ENCODE measurements around the gene DNAJC3.
"Not testable (repeated sequence)": the region's sequence is repeated elsewhere in the genome, so short reads cannot be mapped to it uniquely, and the experiment has no call there.

The DNAJC3 gene

GRCh38 chr13:95684418-95684817, 7.5 kb downstream of the DNAJC3 start:
- Histone ChIP-seq H4K20me1 (ENCODE audit: insufficient read depth, low read length, poor library complexity, severe bottlenecking) (peaks cover 59% of the 10 kb centered on the region), H2AFZ (ENCODE audit: low read length) (no peak overlapping the region), H3K4me2 (ENCODE audit: low read depth, low read length, poor library complexity, severe bottlenecking) (peak overlapping the region; percentile 18), H3K27me3 (ENCODE audit: insufficient read depth, low read length, poor library complexity, severe bottlenecking) (no peaks in the 10 kb centered on the region), H3K79me2 (ENCODE audit: insufficient read depth, low read length) (peaks cover 98% of the 10 kb centered on the region), H3F3A (ENCODE audit: low read depth) (no peaks in the 10 kb centered on the region), H3K4me1 (ENCODE audit: insufficient read depth, low read length, poor library complexity, severe bottlenecking) (peaks cover 38% of the 10 kb centered on the region), H3K36me3 (ENCODE audit: insufficient read depth, low read length) (no peaks in the 10 kb centered on the region), H3K9me3 (ENCODE audit: insufficient read depth, low read depth, low read length) (no peaks in the 10 kb centered on the region), H3K9me2 (replicated peaks; ENCODE audit: low read depth, low read length) (no peaks in the 10 kb centered on the region), H3K4me3 (ENCODE audit: low read length, poor library complexity, severe bottlenecking) (no peak overlapping the region), H3K9ac (ENCODE audit: low read depth, low read length, poor library complexity, severe bottlenecking) (no peak overlapping the region)
- TF ChIP-seq EZH2phosphoT487 (IDR thresholded peaks at IDR 0.05; ENCODE audit: borderline replicate concordance) (no peak), CTCF (conservative IDR thresholded peaks at IDR 0.05; ENCODE audit: low read length) (no peak)

GRCh38 chr13:95684960-95685359, 8.0 kb downstream of the DNAJC3 start:
- peaks cover 98% of the 10 kb centered on the region for H3K79me2 ChIP-seq (ENCODE audit: insufficient read depth, low read length)
- not testable (repeated sequence) for H2AFZ ChIP-seq (ENCODE audit: low read length); H3K9me2 ChIP-seq (replicated peaks; ENCODE audit: low read depth, low read length); H3K9me3 ChIP-seq (ENCODE audit: insufficient read depth, low read depth, low read length); H3K4me3 ChIP-seq (ENCODE audit: low read length, poor library complexity, severe bottlenecking); H3K36me3 ChIP-seq (ENCODE audit: insufficient read depth, low read length); H3K9ac ChIP-seq (ENCODE audit: low read depth, low read length, poor library complexity, severe bottlenecking); H3K27me3 ChIP-seq (ENCODE audit: insufficient read depth, low read length, poor library complexity, severe bottlenecking); H3F3A ChIP-seq (ENCODE audit: low read depth)
- peak overlapping the region; percentile 18 for H3K4me2 ChIP-seq (ENCODE audit: low read depth, low read length, poor library complexity, severe bottlenecking)
- H4K20me1 ChIP-seq (ENCODE audit: insufficient read depth, low read length, poor library complexity, severe bottlenecking), result peaks cover 54% of the 10 kb centered on the region
- H3K4me1 ChIP-seq (ENCODE audit: insufficient read depth, low read length, poor library complexity, severe bottlenecking), result peaks cover 34% of the 10 kb centered on the region

- Histone ChIP-seq H3K36me3 (ENCODE audit: insufficient read depth, low read length) (no peaks in the 10 kb centered on the region), H3K79me2 (ENCODE audit: insufficient read depth, low read length) (peaks cover 52% of the 10 kb centered on the region), H3K27me3 (ENCODE audit: insufficient read depth, low read length, poor library complexity, severe bottlenecking) (no peaks in the 10 kb centered on the region), H3K4me1 (ENCODE audit: insufficient read depth, low read length, poor library complexity, severe bottlenecking) (peaks cover 6% of the 10 kb centered on the region), H3K9me3 (ENCODE audit: insufficient read depth, low read depth, low read length) (no peaks in the 10 kb centered on the region), H3K4me2 (ENCODE audit: low read depth, low read length, poor library complexity, severe bottlenecking) (no peak overlapping the region), H3K9ac (ENCODE audit: low read depth, low read length, poor library complexity, severe bottlenecking) (no peak overlapping the region), H3K4me3 (ENCODE audit: low read length, poor library complexity, severe bottlenecking) (no peak overlapping the region), H3K9me2 (replicated peaks; ENCODE audit: low read depth, low read length) (no peaks in the 10 kb centered on the region), H3F3A (ENCODE audit: low read depth) (no peaks in the 10 kb centered on the region), H2AFZ (ENCODE audit: low read length) (no peak overlapping the region), H4K20me1 (ENCODE audit: insufficient read depth, low read length, poor library complexity, severe bottlenecking) (peaks cover 32% of the 10 kb centered on the region)
- TF ChIP-seq EZH2phosphoT487 (IDR thresholded peaks at IDR 0.05; ENCODE audit: borderline replicate concordance) (no peak), CTCF (conservative IDR thresholded peaks at IDR 0.05; ENCODE audit: low read length) (no peak)
Measured at GRCh38 chr13:95689582-95689926, 12.6 kb downstream of the DNAJC3 start.

- H3K9me3 ChIP-seq (ENCODE audit: insufficient read depth, low read depth, low read length); H3K36me3 ChIP-seq (ENCODE audit: insufficient read depth, low read length); H3K9me2 ChIP-seq (replicated peaks; ENCODE audit: low read depth, low read length); H3K27me3 ChIP-seq (ENCODE audit: insufficient read depth, low read length, poor library complexity, severe bottlenecking); H3K4me1 ChIP-seq (ENCODE audit: insufficient read depth, low read length, poor library complexity, severe bottlenecking); H3K9ac ChIP-seq (ENCODE audit: low read depth, low read length, poor library complexity, severe bottlenecking); H3K4me2 ChIP-seq (ENCODE audit: low read depth, low read length, poor library complexity, severe bottlenecking); H2AFZ ChIP-seq (ENCODE audit: low read length); H3K4me3 ChIP-seq (ENCODE audit: low read length, poor library complexity, severe bottlenecking); H3F3A ChIP-seq (ENCODE audit: low read depth): not testable (repeated sequence)
- Histone ChIP-seq H4K20me1 (ENCODE audit: insufficient read depth, low read length, poor library complexity, severe bottlenecking) (peaks cover 28% of the 10 kb centered on the region), H3K79me2 (ENCODE audit: insufficient read depth, low read length) (peaks cover 37% of the 10 kb centered on the region)
Measured at GRCh38 chr13:95690986-95691385, 14.0 kb downstream of the DNAJC3 start.
